NCI-H748 (cell line): ENCODE results near the gene CEP192.

Experiments
- DNase-seq: peaks from one replicate; lab custom pipeline; 2025; ENCODE audit not compliant: unreplicated experiment; lab: John Stamatoyannopoulos, UW

The CEP192 gene

GRCh38 chr18:13137670-13138419, 146.7 kb downstream of the CEP192 start:
- no peak for DNase-seq

- DNase-seq, result no peak
These were observed 147.4 kb downstream of the CEP192 start for GRCh38 chr18:13138420-13139139.

- no peak for DNase-seq
These were observed 148.8 kb downstream of the CEP192 start for GRCh38 chr18:13139885-13140450.

GRCh38 chr18:13141209-13141608, 150.0 kb downstream of the CEP192 start:
- no peak for DNase-seq

GRCh38 chr18:13145636-13146190, 154.6 kb downstream of the CEP192 start:
- peak; percentile 86 for DNase-seq

GRCh38 chr18:13147130-13147529, 156.0 kb downstream of the CEP192 start:
- DNase-seq, result peak; percentile 97

- no peak for DNase-seq
These were observed 160.5 kb downstream of the CEP192 start for GRCh38 chr18:13151656-13152055.

- DNase-seq, result no peak
These were observed 167.3 kb downstream of the CEP192 start for GRCh38 chr18:13158428-13158827.

GRCh38 chr18:13159579-13159978, 168.4 kb downstream of the CEP192 start:
- DNase-seq, result peak; percentile 82

GRCh38 chr18:13161276-13161899, 170.2 kb downstream of the CEP192 start:
- no peak for DNase-seq

GRCh38 chr18:13163167-13163927, 172.2 kb downstream of the CEP192 start:
- no peak for DNase-seq

GRCh38 chr18:13164406-13164805, 173.2 kb downstream of the CEP192 start:
- no peak for DNase-seq

GRCh38 chr18:13165636-13166423, 174.7 kb downstream of the CEP192 start:
- DNase-seq, result peak; percentile 65

GRCh38 chr18:13173578-13174145, 182.5 kb downstream of the CEP192 start:
- no peak for DNase-seq
